SJSA1 (cell line): ENCODE results near the gene CNIH2. TPM values are rescaled to one million over a fixed set of nuclear protein-coding genes. Genes with fewer than 3 reads are reported as not detected.
"Not testable (repeated sequence)": the region's sequence is repeated elsewhere in the genome, so short reads cannot be mapped to it uniquely, and the experiment has no call there.

Experiments used
- DNase-seq, 2 experiments: peaks; one replicate each; pipeline ENCODE4 v3.0.0-alpha.2; 2015 to 2020; ENCODE audit warnings: low spot score in 2 of 2, low read depth in 1 of 2
- H3K27ac ChIP-seq: fragments of 250-450 bp; sonication (Bioruptor Pico); 2 replicates; pipeline ENCODE4 v1.5.1; 2020; ENCODE audit warnings: mild to moderate bottlenecking, moderate library complexity
- H3K27me3 ChIP-seq: fragments of 250-450 bp; sonication (Bioruptor Pico); replicated peaks from 2 replicates; pipeline ENCODE4 v1.5.1; 2020; ENCODE audit warnings: mild to moderate bottlenecking, moderate library complexity
- H3K36me3 ChIP-seq: fragments of 250-450 bp; sonication (Bioruptor Pico); 2 replicates; pipeline ENCODE4 v1.5.1; 2020; ENCODE audit warnings: mild to moderate bottlenecking
- H3K4me1 ChIP-seq: fragments of 250-450 bp; sonication (Bioruptor Pico); replicated peaks from 2 replicates; pipeline ENCODE4 v1.6.1; 2021; ENCODE audit warnings: mild to moderate bottlenecking
- H3K4me3 ChIP-seq: fragments of 250-450 bp; sonication (Bioruptor Pico); 2 replicates; pipeline ENCODE4 v1.5.1; 2020; ENCODE audit warnings: mild to moderate bottlenecking
- H3K9me3 ChIP-seq: fragments of 250-450 bp; sonication (Bioruptor Pico); replicated peaks from 2 replicates; pipeline ENCODE4 v1.5.1; 2020; ENCODE audit warnings: mild to moderate bottlenecking
- total RNA-seq: library from RNA; depleted of rRNA; stranded (reverse); fragments of >200 nt; shearing (Covaris generic); gene quantifications from 2 replicates; pipeline ENCODE4 v1.2.3, GENCODE V29; 2014

The CNIH2 gene
- total RNA-seq, 1 experiment from 2014 or later, result 2.8 TPM

GRCh38 chr11:66293777-66294625 is 16.0 kb downstream of the CNIH2 start:
- Histone ChIP-seq H3K27ac (no peak overlapping the region), H3K9me3 (0 out of 2 replicates have a peak, but pooled peaks cover 2% of the 10 kb centered on the region), H3K36me3 (no peaks in the 10 kb centered on the region), H3K4me1 (peaks cover 18% of the 10 kb centered on the region), H3K4me3 (no peak overlapping the region), H3K27me3 (peaks cover 44% of the 10 kb centered on the region)
- DNase-seq, result no peak

GRCh38 chr11:66294626-66295620 is 16.9 kb downstream of the CNIH2 start:
- Histone ChIP-seq H3K27me3 (peaks cover 44% of the 10 kb centered on the region), H3K27ac (no peak overlapping the region)
- DNase-seq, result no peak

GRCh38 chr11:66297610-66298009 is 19.6 kb downstream of the CNIH2 start:
- Histone ChIP-seq H3K27me3 (peaks cover 22% of the 10 kb centered on the region), H3K4me3 (no peak overlapping the region), H3K4me1 (no peaks in the 10 kb centered on the region), H3K27ac (no peak overlapping the region), H3K9me3 (no peaks in the 10 kb centered on the region), H3K36me3 (no peaks in the 10 kb centered on the region)
- DNase-seq, result no peak

More at GRCh38 chr11:66294626-66295620, 16.9 kb downstream of the CNIH2 start:
- H3K9me3 ChIP-seq, result 0 out of 2 replicates have a peak, but pooled peaks cover 2% of the 10 kb centered on the region
- H3K4me3 ChIP-seq, result no peak overlapping the region
- no peaks in the 10 kb centered on the region for H3K36me3 ChIP-seq
- peaks cover 12% of the 10 kb centered on the region for H3K4me1 ChIP-seq

- no peak for DNase-seq
- H3K9me3 ChIP-seq, result no peaks in the 10 kb centered on the region
- H3K27ac ChIP-seq, result no peak overlapping the region
- no peak overlapping the region for H3K4me3 ChIP-seq
- H3K4me1 ChIP-seq, result no peaks in the 10 kb centered on the region
- H3K36me3 ChIP-seq, result no peaks in the 10 kb centered on the region
- H3K27me3 ChIP-seq, result peaks cover 7% of the 10 kb centered on the region
Measured at GRCh38 chr11:66299186-66299585, 21.2 kb downstream of the CNIH2 start.

- H3K27me3 ChIP-seq, result no peaks in the 10 kb centered on the region
- H3K27ac ChIP-seq, result no peak overlapping the region
- no peak overlapping the region for H3K4me3 ChIP-seq
- no peaks in the 10 kb centered on the region for H3K36me3 ChIP-seq
- no peaks in the 10 kb centered on the region for H3K4me1 ChIP-seq
- H3K9me3 ChIP-seq, result no peaks in the 10 kb centered on the region
- no peak for DNase-seq
Measured at GRCh38 chr11:66302656-66303055, 24.7 kb downstream of the CNIH2 start.

GRCh38 chr11:66309475-66309874 is 31.5 kb downstream of the CNIH2 start:
- no peak overlapping the region for H3K4me3 ChIP-seq
- no peaks in the 10 kb centered on the region for H3K27me3 ChIP-seq
- no peak overlapping the region for H3K27ac ChIP-seq
- no peak for DNase-seq
- no peaks in the 10 kb centered on the region for H3K9me3 ChIP-seq
- peaks cover 24% of the 10 kb centered on the region for H3K4me1 ChIP-seq
- H3K36me3 ChIP-seq, result peaks cover 30% of the 10 kb centered on the region

- H3K36me3 ChIP-seq, result peaks cover 39% of the 10 kb centered on the region
- H3K4me1 ChIP-seq, result peaks cover 33% of the 10 kb centered on the region
- no peaks in the 10 kb centered on the region for H3K9me3 ChIP-seq
- DNase-seq, result no peak
- H3K27me3 ChIP-seq, result no peaks in the 10 kb centered on the region
- H3K27ac ChIP-seq, result no peak overlapping the region
- no peak overlapping the region for H3K4me3 ChIP-seq
Measured at GRCh38 chr11:66310324-66310723, 32.3 kb downstream of the CNIH2 start.

GRCh38 chr11:66310803-66311440 is 32.9 kb downstream of the CNIH2 start:
- Histone ChIP-seq H3K36me3 (peaks cover 45% of the 10 kb centered on the region), H3K4me1 (peaks cover 39% of the 10 kb centered on the region)
- DNase-seq, H3K9me3 ChIP-seq, H3K27me3 ChIP-seq, H3K27ac ChIP-seq, H3K4me3 ChIP-seq: not testable (repeated sequence)

- Histone ChIP-seq H3K27ac (no peak overlapping the region; the same call in 1 of the 2 replicates), H3K36me3 (peaks cover 51% of the 10 kb centered on the region), H3K9me3 (peaks cover 4% of the 10 kb centered on the region; the same call in 1 of the 2 replicates), H3K27me3 (no peaks in the 10 kb centered on the region), H3K4me1 (peaks cover 45% of the 10 kb centered on the region), H3K4me3 (peak overlapping the region; percentile 24)
- no peak for DNase-seq
Measured at GRCh38 chr11:66311470-66311964, 33.5 kb downstream of the CNIH2 start.

GRCh38 chr11:66311965-66312548 is 34.1 kb downstream of the CNIH2 start:
- Histone ChIP-seq H3K27ac (peak overlapping the region; percentile 8), H3K9me3 (peaks cover 6% of the 10 kb centered on the region; the same call in 1 of the 2 replicates), H3K4me1 (peaks cover 49% of the 10 kb centered on the region), H3K36me3 (peaks cover 54% of the 10 kb centered on the region), H3K4me3 (peak overlapping the region; percentile 24), H3K27me3 (no peaks in the 10 kb centered on the region)
- DNase-seq, result peak in 1 of 2 experiments; percentile 98

- peak overlapping the region; percentile 73 for H3K4me3 ChIP-seq
- peaks cover 54% of the 10 kb centered on the region for H3K36me3 ChIP-seq
- H3K4me1 ChIP-seq, result peaks cover 56% of the 10 kb centered on the region
- H3K9me3 ChIP-seq, result peaks cover 6% of the 10 kb centered on the region; the same call in 1 of the 2 replicates
- H3K27ac ChIP-seq, result peak overlapping the region; percentile 75
- peak; percentile 100 for DNase-seq
- no peaks in the 10 kb centered on the region for H3K27me3 ChIP-seq
Measured at GRCh38 chr11:66312549-66313320, 34.8 kb downstream of the CNIH2 start.
